IMR-90 (cell line): ENCODE results near the gene JPH3.

Source experiments
- CEBPB ChIP-seq: IDR thresholded peaks from 2 replicates; pipeline ENCODE4 v1.6.1; 2012; ENCODE audit warnings: low read depth, low read length, improper control_type of control experiment
- ELK1 ChIP-seq: fragments of 150-350 bp; IDR thresholded peaks from 2 replicates; pipeline ENCODE4 v1.6.1; 2016; ENCODE audit warnings: low read depth, mild to moderate bottlenecking, low read length, moderate library complexity, borderline replicate concordance
- FOS ChIP-seq: fragments of 150-350 bp; IDR thresholded peaks from 2 replicates; pipeline ENCODE4 v1.6.1; 2016; ENCODE audit warnings: low read depth, low read length
- MAZ ChIP-seq: IDR thresholded peaks from 2 replicates; pipeline ENCODE4 v1.6.1; 2012; ENCODE audit warnings: low read depth, mild to moderate bottlenecking, low read length, improper control_type of control experiment, moderate library complexity, borderline replicate concordance
- POLR2A ChIP-seq: IDR thresholded peaks from 2 replicates; pipeline ENCODE4 v1.6.1; 2012; ENCODE audit warnings: mild to moderate bottlenecking, low read depth, low read length
- RAD21 ChIP-seq: IDR thresholded peaks from 2 replicates; pipeline ENCODE4 v1.6.1; 2012; ENCODE audit warnings: low read length, improper control_type of control experiment
- RCOR1 ChIP-seq: IDR thresholded peaks from 2 replicates; pipeline ENCODE4 v1.6.1; 2012; ENCODE audit warnings: mild to moderate bottlenecking, low read length, improper control_type of control experiment; ENCODE audit not compliant: insufficient replicate concordance
- RFX5 ChIP-seq: IDR thresholded peaks from 2 replicates; pipeline ENCODE4 v1.8.0; 2012; ENCODE audit warnings: low read depth, mild to moderate bottlenecking, low read length, moderate library complexity
- SMC3 ChIP-seq: fragments of 150-350 bp; IDR thresholded peaks from 2 replicates; pipeline ENCODE4 v1.6.1; 2016; ENCODE audit warnings: low read depth, mild to moderate bottlenecking, antibody characterized with exemption, low read length, moderate library complexity
- TF ChIP-seq, protein P1 (sequence below): conservative IDR thresholded peaks from 2 replicates; pipeline ENCODE4 v1.5.1; 2012; ENCODE audit warnings: mild to moderate bottlenecking, low read depth, low read length, improper control_type of control experiment
- TF ChIP-seq, protein P2 (sequence below): fragments of 150-350 bp; IDR thresholded peaks from 2 replicates; pipeline ENCODE4 v1.6.1; 2017; ENCODE audit warnings: mild to moderate bottlenecking, antibody characterized with exemption, low read length, low read depth

DNA sequence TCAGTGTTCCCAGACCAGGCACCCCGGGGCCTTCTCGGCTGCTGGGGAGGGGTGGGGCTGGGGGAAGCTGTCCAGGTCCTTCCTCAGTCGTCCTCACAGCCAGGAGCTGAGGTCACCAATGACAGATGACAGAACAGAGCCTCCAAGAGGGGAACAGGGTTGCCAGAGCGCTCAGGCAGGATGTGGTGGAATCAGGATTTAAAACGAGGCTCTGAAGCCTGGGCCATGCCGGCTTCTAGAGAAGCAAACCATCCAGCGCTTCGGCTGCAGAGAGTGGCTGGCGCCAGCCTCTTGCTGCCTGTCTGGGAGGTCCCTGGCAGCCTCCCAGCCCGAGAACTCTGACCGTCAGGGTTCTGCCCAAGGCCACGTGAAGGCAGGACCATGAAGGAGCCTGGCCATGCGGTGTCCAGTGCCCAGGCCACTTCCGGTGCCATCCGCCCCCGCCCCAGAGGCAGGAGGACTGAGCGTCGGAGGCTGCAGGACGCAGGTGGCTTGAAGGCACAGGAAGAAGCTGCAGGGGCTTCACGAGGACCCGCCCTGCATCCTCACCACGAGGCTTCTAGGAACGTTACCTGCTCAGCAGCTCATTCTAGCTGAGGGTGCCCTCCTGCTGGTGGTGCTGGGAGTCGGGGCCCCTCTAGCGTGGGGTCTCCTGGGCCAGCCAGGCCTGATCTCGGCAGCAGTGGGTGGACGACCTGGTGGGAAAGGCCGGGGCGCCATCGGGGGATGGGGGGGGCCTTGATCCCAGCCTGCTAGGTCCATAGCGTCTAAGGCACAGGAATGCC lies 85.0 kb downstream of the JPH3 start:
- TF ChIP-seq, protein P1, sequence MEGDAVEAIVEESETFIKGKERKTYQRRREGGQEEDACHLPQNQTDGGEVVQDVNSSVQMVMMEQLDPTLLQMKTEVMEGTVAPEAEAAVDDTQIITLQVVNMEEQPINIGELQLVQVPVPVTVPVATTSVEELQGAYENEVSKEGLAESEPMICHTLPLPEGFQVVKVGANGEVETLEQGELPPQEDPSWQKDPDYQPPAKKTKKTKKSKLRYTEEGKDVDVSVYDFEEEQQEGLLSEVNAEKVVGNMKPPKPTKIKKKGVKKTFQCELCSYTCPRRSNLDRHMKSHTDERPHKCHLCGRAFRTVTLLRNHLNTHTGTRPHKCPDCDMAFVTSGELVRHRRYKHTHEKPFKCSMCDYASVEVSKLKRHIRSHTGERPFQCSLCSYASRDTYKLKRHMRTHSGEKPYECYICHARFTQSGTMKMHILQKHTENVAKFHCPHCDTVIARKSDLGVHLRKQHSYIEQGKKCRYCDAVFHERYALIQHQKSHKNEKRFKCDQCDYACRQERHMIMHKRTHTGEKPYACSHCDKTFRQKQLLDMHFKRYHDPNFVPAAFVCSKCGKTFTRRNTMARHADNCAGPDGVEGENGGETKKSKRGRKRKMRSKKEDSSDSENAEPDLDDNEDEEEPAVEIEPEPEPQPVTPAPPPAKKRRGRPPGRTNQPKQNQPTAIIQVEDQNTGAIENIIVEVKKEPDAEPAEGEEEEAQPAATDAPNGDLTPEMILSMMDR = no peak
- TF ChIP-seq RFX5 (no peak), POLR2A (no peak), ELK1 (no peak), RAD21 (no peak), CEBPB (no peak), MAZ (no peak), SMC3 (no peak), FOS (no peak), RCOR1 (no peak)
- TF ChIP-seq, protein P2, sequence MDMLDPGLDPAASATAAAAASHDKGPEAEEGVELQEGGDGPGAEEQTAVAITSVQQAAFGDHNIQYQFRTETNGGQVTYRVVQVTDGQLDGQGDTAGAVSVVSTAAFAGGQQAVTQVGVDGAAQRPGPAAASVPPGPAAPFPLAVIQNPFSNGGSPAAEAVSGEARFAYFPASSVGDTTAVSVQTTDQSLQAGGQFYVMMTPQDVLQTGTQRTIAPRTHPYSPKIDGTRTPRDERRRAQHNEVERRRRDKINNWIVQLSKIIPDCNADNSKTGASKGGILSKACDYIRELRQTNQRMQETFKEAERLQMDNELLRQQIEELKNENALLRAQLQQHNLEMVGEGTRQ = no peak
